OCI-M2 (cell line): ENCODE results near the gene TCFL5.

Experiments
- DNase-seq: peaks from one replicate; lab custom pipeline; 2025; ENCODE audit not compliant: unreplicated experiment; lab: John Stamatoyannopoulos, UW

Gene TCFL5

DNA sequence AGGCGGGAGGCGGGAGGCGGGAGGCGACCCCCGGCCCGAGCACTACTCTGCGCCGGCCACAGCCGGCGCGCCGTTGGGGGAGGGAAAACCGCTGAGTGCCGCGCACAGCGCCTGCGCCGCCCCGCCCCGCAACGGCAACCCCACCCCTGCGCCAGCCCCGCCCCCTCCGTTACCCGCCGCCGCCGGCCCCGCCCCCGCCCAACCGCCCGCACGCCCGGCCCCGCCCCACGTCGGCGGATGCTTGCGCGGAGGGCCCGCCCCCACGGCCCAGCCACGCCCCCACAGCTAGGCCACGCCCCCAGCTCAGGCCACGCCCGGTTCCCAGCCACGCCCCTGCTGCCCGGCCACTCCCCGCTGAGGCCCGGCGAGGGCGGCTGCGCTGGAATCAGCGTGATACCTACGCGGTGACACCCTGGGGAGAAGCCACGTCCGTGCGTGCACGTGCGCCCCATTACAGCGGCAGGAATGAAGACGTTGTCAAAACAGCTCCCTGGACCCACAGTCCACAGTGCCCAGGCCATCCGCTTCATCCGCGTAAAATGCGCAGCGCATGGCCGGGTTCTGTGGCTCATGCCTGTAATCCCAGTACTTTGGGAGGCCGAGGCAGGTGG, at the start of gene TCFL5:
TSS of gene TCFL5 (minus strand) at position 97 of the 611 bp plus-strand sequence. CDS start 152 bp downstream, outside the sequence.
- DNase-seq: peak; percentile 57

DNA sequence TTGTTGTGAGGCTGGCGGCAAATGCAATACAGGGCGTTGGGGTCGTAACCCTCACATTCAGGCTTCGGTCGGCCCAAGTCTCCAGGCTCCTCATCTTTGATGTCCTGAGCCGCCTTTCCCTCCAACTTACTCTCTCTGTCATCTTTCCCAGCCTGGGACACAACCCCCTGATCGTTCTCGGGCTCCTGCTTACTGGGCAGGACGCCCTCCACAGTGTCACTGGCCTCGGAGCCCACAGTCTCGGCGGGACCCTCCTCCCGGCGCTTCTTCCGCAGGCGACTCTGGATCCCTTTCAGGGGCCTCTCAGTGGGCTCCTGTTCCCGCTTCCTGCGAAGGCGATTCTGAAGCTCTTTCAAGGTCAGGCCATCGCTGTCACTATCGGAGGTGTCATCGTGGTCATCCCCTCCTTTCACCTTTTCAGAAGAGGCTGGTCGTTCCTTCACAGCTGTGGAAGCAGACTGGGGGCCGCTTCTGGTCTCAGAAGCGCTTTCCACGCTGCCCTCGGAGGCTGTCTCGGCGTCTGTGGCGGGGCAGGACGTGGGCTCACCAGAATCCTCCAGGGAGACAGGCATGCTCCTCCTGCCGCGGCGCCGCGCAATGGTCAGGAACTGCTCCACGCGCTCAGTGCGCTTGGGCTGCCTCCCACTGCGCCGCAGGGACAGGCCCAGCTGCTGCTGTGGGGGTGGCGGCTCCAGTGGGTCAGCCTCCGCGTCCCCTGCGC, 49.3 kb upstream of the TCFL5 start:
- no peak for DNase-seq

DNA sequence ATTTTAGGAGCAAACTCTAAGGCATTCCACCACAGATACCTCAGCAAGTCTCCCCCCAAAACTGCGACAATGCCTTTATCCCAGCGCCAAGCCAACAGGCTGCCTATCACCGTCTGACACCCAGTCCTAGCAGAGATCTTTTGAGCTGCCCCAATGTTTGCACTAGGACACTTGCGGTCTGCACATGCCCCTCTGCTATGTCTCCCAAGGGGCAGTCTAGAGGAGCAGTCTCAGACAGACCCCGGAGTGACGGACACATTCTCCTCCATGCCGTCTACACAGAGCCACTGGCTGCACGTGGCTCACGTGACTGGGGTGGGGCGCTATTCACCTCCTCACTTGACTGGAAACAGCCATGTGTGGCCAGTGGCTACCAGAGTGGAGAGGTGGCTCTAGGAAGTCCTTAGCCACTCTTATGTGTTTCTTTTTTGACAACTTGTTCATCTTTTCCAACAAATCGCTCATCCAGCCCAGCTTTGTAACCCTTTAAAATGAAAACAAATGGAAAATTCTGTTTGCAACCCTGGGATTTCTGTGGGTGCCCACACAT, 48.7 kb upstream of the TCFL5 start:
- DNase-seq: no peak

DNA sequence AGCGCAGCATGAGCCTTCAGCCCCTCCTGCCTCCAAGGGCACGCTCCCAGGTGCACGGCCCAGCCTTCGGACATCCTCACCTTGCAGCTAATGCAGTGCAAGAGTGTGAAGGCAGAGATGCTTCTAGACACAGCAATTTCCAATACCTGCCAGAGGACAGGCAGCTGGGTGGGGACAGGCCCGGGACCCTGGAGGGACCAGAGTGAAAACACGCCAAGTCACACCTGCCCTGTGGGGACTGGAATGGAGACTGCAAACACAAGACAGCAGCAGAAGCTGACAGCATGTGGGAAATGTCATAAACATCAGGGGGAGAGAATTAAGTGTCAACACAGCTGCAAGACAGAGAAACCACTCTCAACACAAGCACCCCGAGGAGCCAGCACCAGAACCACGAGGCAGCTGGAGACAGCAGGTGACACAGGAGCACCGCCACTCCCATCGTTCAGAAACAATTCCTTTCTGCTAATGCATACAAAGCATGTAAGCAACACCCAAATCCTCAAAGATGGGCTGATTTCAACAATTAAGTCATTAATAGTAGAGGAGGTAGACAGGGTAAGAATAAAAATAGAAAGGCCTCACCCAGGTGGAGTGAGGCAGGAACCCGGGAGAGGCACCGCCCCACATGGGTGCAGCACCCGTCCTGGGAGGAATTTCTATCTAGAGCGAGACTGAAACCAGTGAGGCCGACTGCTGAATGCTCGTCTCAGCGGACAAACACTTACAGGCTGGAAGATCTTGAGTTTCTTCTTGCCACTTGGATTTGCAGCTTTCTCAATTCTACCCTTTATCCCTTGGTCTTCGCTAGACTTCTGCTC, 47.6 kb upstream of the TCFL5 start:
- DNase-seq: no peak

DNA sequence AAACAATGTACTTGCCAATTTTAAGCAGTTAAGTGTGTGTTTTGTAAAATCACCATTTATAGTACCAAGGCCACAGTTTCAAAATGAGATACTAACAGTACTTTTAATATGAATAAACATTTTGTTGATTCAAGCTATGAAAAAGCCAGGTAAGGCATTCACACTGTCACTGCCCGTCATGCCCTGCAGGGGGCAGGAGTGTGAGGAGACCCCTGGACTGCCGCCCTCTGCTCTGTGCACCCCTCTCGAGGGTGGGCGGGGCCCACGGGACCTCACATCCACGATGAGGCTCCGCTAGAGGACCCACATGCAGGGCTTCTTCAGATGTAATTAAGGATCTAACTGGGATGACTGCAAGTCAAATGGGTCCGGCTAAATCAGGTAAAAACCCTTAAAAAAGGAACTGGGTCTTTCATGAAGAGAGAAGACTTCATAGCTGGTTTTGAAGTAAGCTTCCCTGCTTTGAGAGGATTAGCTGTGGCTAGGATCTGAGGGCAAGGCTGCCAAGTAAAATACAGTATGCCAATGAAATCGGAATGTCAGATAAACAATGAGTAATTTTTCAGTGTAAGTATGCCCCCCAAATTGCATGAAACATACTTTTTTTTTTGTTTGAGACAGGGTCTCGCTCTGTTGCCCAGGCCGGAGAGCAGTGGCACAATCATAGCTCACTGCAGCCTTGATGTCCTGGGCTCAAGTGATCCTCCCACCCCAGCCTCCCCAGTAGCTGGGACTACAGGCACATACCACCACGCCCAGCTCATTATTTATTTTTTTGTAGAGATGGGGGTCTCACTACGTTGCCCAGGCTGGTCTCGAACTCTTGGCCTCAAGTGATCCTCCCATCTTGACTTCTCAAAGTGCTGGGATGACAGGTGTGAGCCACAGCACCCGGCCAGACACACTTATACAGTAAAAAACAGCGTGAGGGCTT, 46.0 kb upstream of the TCFL5 start:
- DNase-seq: no peak

DNA sequence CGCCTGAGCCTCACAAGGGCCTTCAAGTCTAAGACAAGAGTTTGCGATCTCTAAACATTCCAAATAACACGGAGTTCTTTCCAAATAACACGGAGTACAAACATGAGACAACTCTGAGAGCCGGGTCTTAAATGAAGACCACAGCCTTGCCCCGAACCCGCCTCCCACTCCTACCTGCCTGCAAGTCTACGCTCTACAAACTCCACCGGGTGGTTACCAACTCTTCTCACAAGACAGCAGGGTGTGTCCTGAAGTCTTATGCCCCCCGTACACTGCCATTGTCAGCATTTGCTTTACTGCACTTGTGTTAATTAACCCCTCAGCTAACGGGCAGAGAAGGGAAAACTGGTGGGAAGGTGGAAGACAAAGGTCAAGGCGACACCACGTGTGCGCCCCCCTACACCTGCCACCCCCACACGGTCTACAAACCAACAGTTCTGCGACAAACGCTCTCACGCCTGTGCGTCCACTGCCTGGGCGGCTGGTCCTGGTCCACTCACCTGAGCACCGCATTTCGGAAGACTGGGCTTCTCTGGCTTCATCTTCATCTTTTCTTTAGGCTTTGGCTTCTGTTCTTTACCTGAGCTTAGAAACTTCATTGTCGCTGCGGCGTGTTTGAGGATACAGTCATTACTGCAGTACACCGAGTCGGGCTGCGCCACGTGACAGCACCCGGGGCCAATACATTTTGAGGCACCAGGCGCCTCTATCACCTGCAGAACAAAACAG, 45.2 kb upstream of the TCFL5 start:
- no peak for DNase-seq

DNA sequence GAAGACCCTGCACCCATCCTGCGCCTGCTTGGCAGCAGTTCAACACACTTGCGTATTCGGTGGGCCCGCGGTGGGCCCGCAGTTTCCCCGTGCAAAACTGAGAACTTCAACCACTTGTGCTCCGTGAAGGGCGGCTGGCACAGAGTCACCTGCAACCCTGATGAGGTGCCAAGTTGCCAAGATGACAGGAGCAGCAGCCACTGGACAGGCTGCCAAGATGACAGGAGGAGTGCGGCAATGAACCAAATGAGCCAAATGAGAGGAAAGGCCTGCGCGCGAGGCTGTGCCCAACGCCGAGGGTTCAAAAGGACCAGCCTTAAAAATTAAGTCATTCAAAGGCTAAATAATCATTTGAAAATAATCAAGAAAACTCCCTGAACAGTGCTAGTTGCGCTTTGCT, 44.6 kb upstream of the TCFL5 start:
- no peak for DNase-seq

DNA sequence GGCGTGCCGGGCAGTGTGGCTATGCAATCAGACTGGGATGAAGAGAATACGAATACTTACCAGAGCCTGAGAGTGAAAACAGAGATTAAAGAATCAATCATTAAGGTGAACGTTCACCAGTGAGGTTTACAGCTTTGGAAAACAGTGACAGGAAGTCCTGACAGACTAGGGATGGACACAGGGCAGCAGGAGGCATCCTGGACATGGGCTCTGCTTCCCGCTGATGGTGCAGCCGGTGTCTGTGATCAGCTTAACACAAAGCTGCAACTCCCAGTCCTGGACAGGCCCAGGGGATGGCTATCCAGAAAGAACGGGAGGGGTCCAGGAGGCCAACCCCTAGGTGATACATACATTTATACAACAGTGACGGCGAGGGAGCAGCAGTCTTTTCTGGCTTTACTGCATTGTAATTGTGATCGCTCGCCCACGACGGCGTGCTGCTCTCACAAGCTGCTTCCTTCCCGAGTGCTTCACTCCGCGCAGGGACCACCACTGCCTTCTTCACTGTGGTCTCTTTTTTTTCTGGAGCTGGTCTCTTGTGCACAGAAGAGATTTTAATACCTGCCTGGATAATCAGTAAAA, 44.0 kb upstream of the TCFL5 start:
- DNase-seq: no peak

DNA sequence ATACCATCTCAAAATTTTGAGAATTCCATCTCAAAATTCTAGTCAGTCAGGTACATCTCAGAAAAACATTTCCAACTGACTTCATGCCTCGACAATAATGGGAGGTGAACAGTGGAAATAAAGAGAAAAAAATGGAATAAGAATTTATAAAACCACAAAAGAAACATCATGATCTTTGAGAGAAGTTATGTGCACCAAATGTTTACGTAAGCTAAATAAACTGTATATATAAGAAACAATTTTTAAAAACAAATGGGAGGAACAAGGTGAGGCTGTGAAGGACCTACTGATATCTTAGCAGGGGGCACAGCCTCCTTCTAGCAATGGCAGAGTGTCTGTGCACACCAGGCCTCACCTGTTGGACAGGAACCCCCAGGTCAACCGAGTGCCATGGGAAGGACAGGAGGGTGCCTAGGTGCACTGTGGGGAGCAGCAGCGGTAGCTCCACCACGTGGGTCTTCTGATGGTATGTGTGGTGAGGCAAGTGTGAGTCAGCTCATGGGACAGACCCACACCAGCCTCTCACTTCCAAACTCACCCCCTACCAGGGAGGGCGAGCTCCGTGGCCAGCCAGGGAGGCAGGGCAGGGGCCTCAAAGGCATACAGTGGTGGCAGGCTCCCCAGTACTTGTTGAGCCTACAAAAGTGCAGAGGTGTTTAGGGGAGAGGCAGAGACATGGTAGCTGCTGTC, 41.4 kb upstream of the TCFL5 start:
- DNase-seq: no peak

DNA sequence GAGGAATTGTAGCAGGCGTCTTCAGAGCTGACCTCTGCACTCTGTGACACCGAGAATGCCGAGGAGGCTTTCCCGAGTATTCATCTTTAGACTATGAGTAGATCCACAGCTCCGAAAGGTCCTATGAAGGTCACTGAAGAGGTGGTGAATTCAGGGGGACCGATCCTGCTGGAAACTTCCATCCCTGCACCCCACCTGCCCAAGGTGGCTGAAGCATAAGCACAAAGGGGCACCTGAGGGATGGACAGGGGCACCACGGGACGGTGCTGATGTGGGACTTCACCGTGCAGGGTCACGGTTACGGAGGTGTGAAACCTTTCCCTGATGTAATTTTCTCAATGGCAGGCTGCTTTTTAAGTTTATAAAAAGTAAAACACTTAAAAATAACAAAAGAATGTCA, 40.3 kb upstream of the TCFL5 start:
- DNase-seq: no peak

DNA sequence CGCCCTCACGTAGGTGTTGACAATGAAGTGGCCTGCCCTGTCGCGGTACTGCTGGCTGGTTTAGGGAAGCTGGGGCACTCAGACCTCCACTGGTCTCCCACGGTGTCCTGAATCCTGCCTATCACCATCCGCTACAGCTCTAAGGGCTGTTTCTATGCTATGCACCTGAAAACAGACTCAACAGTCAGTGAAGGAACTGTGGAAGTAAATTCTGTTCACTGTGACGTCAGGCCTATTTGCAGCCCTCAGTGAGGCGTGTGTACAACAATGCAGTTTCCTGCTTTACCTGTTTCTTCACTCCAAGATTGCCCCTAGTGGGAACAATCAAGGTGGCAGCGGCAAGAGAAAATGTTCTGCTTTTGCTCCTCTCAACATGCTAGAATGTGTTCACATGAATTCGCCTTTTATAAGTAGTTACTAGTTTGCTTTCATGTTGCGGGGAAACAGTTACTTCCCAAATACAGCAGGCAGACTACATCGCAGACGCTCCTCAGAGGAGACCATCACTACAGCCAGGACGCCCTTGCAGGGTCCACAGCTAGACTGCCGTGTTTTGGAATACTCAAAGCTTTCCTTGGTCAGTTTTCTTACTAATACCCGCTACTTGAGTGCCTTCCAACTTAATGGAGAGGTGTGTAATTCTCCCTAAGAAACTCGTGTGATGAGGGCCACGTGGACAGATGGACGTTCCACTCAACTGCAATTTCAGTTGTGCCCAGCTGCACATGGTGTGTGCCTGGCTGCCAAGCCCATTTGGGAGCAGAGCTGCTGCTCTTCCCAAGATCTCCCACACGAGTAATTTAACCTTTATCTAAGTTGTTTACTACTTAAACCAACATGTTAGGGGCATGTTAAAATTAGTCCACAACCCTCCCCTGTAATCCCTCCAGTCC, 39.3 kb upstream of the TCFL5 start:
- no peak for DNase-seq

DNA sequence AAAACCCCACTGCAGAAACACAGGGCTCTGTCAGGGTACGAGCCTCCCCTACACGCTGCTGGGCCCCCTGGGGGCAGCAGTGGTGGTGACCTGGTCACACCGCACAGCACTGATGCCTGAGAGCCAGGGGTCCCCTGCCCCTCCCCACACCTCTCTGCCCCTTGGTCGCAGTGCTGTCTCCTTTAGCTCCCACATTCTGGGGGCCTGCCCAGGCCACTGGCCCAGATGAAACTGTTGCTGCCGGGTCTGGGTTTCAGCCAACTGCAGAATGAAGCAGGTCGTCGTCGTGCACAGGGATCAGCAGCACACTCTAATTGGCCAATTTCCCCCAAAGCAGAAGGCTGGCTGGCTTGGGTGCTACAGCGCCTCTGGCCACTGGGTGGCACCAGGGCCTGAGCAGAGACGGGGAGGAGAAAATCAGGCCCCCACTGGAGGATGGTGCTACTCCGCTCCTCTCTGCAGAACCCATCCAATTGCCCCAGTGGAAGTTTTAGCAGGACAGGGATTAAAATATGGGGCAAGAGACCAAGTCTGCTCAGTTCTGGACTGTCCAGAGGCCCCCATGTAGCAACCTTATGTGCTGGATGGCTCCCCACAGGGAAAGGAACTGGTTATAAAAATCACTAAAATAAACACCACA, 38.5 kb upstream of the TCFL5 start:
- no peak for DNase-seq

DNA sequence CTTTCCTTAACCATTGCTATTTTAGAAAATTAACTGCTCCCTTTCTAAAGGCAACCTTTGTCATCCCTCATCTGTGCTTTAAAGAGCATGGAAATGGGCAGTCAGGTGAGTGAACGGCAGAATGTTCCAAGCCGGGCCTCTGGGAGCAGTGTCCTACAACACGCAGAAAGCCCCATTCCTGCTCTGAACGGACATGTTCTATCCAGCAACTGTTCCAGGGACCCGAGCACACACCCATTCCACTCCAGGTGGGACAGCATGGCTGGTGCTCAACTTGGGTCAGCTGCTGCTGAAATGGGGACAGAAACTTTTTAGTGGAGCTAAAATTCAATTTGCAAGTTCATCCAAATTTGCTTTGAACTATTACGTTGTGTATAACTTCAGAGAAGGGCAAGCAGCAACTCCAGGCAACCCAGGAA, 38.0 kb upstream of the TCFL5 start:
- no peak for DNase-seq

DNA sequence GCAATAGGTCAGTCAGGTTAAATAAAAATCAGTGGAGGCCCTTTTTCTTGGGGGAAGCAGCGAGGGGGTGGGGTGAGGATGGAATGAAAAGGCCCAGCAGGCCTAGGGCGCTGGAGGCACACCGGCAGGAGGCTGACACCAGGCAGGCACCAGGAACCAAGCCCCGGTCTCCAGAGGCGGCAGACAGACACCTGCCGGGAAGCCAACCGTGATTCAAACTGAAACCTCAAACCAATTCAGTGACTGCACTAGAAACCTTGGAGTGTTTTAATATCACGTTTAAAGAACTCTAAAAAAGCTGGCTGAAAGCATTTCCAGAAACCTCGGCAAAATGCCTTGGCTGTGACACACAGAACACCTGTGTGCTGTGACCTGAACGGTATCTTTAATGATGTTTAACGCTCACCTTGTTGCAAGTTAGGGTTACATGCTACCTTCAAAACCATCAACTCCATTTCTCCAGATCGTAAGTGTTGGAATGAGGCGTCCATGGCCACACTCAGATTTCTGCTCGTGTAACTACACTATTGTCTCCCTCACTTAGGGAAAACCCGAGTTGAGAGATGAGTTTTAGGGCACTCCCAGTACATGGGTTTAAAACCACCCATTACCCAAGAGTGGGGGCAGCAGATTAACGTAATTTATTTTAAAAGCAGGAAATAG, 37.5 kb upstream of the TCFL5 start:
- DNase-seq: no peak

DNA sequence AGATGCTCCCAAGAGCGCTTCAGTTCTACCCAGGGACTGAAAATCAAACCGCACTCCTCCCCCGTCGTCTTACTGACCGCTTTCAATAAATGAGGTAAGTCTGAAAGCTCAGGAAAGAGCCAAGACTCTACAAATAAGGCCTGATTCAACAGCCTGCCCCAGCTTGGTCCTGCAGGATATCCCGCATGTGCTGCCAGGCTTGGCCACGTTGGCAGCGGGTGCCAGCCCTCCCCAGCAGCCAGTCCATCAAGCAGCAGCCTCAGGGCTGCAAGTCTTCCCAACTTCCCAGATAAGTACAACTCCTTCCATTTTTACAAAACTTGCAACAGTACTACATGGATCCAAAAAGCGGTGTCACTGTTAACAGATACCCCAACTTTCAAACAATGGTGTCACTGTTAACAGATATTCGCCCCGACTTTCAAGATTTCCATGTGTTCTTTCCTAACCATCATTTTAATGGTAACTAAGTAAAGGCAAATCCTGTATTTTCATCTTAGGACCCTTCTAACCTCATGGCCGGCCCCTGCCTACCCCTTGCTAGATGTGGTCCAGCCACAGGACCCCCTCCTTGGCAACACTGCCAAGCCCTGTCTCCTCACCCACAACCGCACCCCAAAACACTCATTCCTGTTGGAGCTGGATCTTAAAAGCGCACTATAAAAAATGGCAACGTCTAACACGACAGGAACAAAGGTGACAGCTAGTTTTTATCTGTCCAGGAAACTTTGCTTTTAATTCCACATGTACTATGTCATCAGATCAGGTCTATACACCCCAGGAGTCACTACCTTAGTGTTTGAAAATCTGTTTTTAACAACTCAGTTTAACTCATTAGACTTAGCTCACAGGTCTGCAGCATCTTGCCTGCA, 36.7 kb upstream of the TCFL5 start:
- no peak for DNase-seq

DNA sequence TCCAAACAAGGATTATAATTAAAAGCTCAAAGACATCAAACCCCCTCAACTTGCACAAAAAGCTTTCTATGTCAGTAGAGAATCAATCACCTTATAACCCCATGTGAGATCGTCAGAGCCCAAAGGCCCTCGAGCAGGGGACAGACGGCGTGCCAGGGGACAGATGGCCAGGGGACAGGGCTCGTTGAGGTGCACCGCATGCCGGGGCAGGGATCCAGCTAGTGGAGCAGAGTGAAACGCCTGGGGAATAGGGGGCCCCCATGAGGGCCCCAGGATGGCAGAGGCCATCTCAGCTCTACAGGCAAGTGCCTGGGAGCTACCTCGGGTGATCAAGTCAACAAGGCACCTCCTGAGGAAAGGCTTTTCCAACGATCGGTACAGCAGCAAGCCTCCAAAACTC, 36.0 kb upstream of the TCFL5 start:
- DNase-seq: no peak
